Loucy (cell line): ENCODE measurements around the gene MARK3.

ENCODE experiments used
- EZH2phosphoT487 ChIP-seq: fragments of 200-600 bp; IDR thresholded peaks from 2 replicates; pipeline ENCODE4 v1.6.1; 2018; ENCODE audit warnings: antibody characterized with exemption, mild to moderate bottlenecking, moderate library complexity, borderline replicate concordance
- TF ChIP-seq, protein P1 (sequence below): fragments of 200-600 bp; sonication (generic); conservative IDR thresholded peaks from 2 replicates; pipeline ENCODE4 v1.5.1; 2014; ENCODE audit warnings: mild to moderate bottlenecking, antibody characterized with exemption, low read length

DNA sequence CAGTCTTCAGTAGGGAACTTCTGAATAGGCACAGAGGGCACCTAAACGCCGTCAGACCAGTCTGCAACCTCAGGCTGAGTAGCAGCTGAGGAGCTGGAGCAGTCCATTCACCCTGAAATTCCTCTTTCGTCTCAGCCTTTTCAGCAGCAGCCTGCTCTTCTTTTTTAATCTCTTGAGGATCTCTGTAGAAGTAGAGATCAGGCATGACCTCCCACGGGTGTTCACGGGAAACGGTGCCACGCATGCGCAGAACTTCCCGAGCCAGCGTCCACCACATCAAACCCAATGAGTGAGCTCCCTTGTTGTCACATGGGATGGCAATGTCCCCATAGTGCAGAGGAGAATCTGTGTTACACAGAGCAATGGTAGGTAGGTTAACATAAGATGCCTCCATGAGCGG lies 11.1 kb upstream of the MARK3 start:
- TF ChIP-seq, protein P1, sequence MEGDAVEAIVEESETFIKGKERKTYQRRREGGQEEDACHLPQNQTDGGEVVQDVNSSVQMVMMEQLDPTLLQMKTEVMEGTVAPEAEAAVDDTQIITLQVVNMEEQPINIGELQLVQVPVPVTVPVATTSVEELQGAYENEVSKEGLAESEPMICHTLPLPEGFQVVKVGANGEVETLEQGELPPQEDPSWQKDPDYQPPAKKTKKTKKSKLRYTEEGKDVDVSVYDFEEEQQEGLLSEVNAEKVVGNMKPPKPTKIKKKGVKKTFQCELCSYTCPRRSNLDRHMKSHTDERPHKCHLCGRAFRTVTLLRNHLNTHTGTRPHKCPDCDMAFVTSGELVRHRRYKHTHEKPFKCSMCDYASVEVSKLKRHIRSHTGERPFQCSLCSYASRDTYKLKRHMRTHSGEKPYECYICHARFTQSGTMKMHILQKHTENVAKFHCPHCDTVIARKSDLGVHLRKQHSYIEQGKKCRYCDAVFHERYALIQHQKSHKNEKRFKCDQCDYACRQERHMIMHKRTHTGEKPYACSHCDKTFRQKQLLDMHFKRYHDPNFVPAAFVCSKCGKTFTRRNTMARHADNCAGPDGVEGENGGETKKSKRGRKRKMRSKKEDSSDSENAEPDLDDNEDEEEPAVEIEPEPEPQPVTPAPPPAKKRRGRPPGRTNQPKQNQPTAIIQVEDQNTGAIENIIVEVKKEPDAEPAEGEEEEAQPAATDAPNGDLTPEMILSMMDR: no peak
- no peak for TF ChIP-seq EZH2phosphoT487
